ENCODE results near the gene VSIG10L2.

Gene VSIG10L2

DNA sequence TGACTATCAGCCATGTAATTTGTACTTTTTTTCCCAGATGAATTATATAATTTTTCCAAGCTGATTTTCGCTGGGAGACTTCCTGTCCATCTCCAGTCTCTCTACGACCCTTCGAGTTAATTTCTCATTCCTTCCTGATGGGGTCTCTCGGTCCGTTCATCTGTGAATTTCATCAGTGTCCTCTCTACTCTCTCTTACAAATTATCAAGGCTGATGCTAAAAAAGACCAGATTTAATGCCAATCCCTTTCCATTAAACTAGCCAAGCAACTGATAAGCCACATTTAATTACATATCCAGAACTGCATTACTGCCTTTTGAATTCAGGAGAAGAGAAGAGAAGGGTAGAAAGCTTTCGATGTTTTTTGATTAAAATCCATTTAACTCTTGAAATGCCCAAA is 25.8 kb downstream of the VSIG10L2 start:
- Histone ChIP-seq H3K9me2 (replicated peaks; ENCODE audit: insufficient read depth, low read length) (no peaks in the 10 kb centered on the region), H3K27me3 (ENCODE audit: low read length) (no peaks in the 10 kb centered on the region), H3K9me3 (ENCODE audit: insufficient read depth, low read length) (no peaks in the 10 kb centered on the region), H3K27ac (ENCODE audit: low read depth, low read length) (no peak overlapping the region), H3K4me2 (ENCODE audit: low read depth, low read length, poor library complexity, severe bottlenecking) (no peak overlapping the region), H3F3A (ENCODE audit: insufficient read depth) (no peaks in the 10 kb centered on the region), H3K36me3 (ENCODE audit: low read length) (no peaks in the 10 kb centered on the region), H3K4me3 (ENCODE audit: insufficient read depth, low read length, poor library complexity, severe bottlenecking) (no peak overlapping the region), H2AFZ (ENCODE audit: low read depth, low read length, severe bottlenecking) (no peak overlapping the region), H3K9ac (ENCODE audit: low read length) (no peak overlapping the region), H4K20me1 (ENCODE audit: low read depth, low read length) (no peaks in the 10 kb centered on the region), H3K79me2 (ENCODE audit: insufficient read depth, low read length) (no peaks in the 10 kb centered on the region)
- TF ChIP-seq, protein P1, sequence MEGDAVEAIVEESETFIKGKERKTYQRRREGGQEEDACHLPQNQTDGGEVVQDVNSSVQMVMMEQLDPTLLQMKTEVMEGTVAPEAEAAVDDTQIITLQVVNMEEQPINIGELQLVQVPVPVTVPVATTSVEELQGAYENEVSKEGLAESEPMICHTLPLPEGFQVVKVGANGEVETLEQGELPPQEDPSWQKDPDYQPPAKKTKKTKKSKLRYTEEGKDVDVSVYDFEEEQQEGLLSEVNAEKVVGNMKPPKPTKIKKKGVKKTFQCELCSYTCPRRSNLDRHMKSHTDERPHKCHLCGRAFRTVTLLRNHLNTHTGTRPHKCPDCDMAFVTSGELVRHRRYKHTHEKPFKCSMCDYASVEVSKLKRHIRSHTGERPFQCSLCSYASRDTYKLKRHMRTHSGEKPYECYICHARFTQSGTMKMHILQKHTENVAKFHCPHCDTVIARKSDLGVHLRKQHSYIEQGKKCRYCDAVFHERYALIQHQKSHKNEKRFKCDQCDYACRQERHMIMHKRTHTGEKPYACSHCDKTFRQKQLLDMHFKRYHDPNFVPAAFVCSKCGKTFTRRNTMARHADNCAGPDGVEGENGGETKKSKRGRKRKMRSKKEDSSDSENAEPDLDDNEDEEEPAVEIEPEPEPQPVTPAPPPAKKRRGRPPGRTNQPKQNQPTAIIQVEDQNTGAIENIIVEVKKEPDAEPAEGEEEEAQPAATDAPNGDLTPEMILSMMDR (IDR thresholded peaks at IDR 0.05; ENCODE audit: insufficient read depth, low read length, poor library complexity, severe bottlenecking): no peak
- no peak for TF ChIP-seq EZH2phosphoT487 (conservative IDR thresholded peaks at IDR 0.05; ENCODE audit: low read length)

- no peaks in the 10 kb centered on the region for H3K79me2 ChIP-seq (ENCODE audit: insufficient read depth, low read length)
- no peaks in the 10 kb centered on the region for H3K9me3 ChIP-seq (ENCODE audit: insufficient read depth, low read length)
- H4K20me1 ChIP-seq (ENCODE audit: low read depth, low read length): no peaks in the 10 kb centered on the region
- no peak overlapping the region for H3K27ac ChIP-seq (ENCODE audit: low read depth, low read length)
- no peak overlapping the region for H2AFZ ChIP-seq (ENCODE audit: low read depth, low read length, severe bottlenecking)
- TF ChIP-seq, protein P1 (IDR thresholded peaks at IDR 0.05; ENCODE audit: insufficient read depth, low read length, poor library complexity, severe bottlenecking): no peak
- no peak for TF ChIP-seq EZH2phosphoT487 (conservative IDR thresholded peaks at IDR 0.05; ENCODE audit: low read length)
- no peak overlapping the region for H3K4me2 ChIP-seq (ENCODE audit: low read depth, low read length, poor library complexity, severe bottlenecking)
- H3K4me3 ChIP-seq (ENCODE audit: insufficient read depth, low read length, poor library complexity, severe bottlenecking): no peak overlapping the region
- no peak overlapping the region for H3K9ac ChIP-seq (ENCODE audit: low read length)
- no peaks in the 10 kb centered on the region for H3K27me3 ChIP-seq (ENCODE audit: low read length)
- no peaks in the 10 kb centered on the region for H3F3A ChIP-seq (ENCODE audit: insufficient read depth)
- no peaks in the 10 kb centered on the region for H3K9me2 ChIP-seq (replicated peaks; ENCODE audit: insufficient read depth, low read length)
- no peaks in the 10 kb centered on the region for H3K36me3 ChIP-seq (ENCODE audit: low read length)
Observed at GRCh38 chr11:125974284-125974683, 28.4 kb downstream of the VSIG10L2 start.

- H3K27ac ChIP-seq (ENCODE audit: low read depth, low read length): no peak overlapping the region
Observed at GRCh38 chr11:125975634-125976033, 29.8 kb downstream of the VSIG10L2 start.

More at GRCh38 chr11:125975634-125976033, 29.8 kb downstream of the VSIG10L2 start:
- Histone ChIP-seq H3K9ac (ENCODE audit: low read length) (no peak overlapping the region), H3K36me3 (ENCODE audit: low read length) (no peaks in the 10 kb centered on the region), H3K4me3 (ENCODE audit: insufficient read depth, low read length, poor library complexity, severe bottlenecking) (no peak overlapping the region), H4K20me1 (ENCODE audit: low read depth, low read length) (no peaks in the 10 kb centered on the region), H3K9me2 (replicated peaks; ENCODE audit: insufficient read depth, low read length) (no peaks in the 10 kb centered on the region), H3K27me3 (ENCODE audit: low read length) (no peaks in the 10 kb centered on the region), H3F3A (ENCODE audit: insufficient read depth) (no peaks in the 10 kb centered on the region), H3K9me3 (ENCODE audit: insufficient read depth, low read length) (no peaks in the 10 kb centered on the region), H3K4me2 (ENCODE audit: low read depth, low read length, poor library complexity, severe bottlenecking) (no peak overlapping the region), H2AFZ (ENCODE audit: low read depth, low read length, severe bottlenecking) (no peak overlapping the region), H3K79me2 (ENCODE audit: insufficient read depth, low read length) (no peaks in the 10 kb centered on the region)
- TF ChIP-seq, protein P1 (IDR thresholded peaks at IDR 0.05; ENCODE audit: insufficient read depth, low read length, poor library complexity, severe bottlenecking): no peak
- TF ChIP-seq EZH2phosphoT487 (conservative IDR thresholded peaks at IDR 0.05; ENCODE audit: low read length): no peak
